SU-DHL-6 (cell line): ENCODE results near the gene MCMBP.

Experiments
- EZH2phosphoT487 ChIP-seq: fragments of 200-600 bp; sonication (generic), shearing (Covaris generic); conservative IDR thresholded peaks from 2 replicates; pipeline ENCODE4 v1.6.1; 2018; ENCODE audit warnings: mild to moderate bottlenecking, antibody characterized with exemption, low read length, moderate library complexity, mixed read lengths
- TF ChIP-seq, protein P1 (sequence below): fragments of 200-600 bp; sonication (generic); IDR thresholded peaks from one replicate; pipeline ENCODE4 v1.5.1; 2017; ENCODE audit warnings: antibody characterized with exemption, mild to moderate bottlenecking, low read length, moderate library complexity; ENCODE audit not compliant: insufficient read depth, poor library complexity, severe bottlenecking

GRCh38 chr10:119811122-119811521 lies 61.5 kb downstream of the MCMBP start:
- no peak for TF ChIP-seq EZH2phosphoT487
- TF ChIP-seq, protein P1, sequence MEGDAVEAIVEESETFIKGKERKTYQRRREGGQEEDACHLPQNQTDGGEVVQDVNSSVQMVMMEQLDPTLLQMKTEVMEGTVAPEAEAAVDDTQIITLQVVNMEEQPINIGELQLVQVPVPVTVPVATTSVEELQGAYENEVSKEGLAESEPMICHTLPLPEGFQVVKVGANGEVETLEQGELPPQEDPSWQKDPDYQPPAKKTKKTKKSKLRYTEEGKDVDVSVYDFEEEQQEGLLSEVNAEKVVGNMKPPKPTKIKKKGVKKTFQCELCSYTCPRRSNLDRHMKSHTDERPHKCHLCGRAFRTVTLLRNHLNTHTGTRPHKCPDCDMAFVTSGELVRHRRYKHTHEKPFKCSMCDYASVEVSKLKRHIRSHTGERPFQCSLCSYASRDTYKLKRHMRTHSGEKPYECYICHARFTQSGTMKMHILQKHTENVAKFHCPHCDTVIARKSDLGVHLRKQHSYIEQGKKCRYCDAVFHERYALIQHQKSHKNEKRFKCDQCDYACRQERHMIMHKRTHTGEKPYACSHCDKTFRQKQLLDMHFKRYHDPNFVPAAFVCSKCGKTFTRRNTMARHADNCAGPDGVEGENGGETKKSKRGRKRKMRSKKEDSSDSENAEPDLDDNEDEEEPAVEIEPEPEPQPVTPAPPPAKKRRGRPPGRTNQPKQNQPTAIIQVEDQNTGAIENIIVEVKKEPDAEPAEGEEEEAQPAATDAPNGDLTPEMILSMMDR: no peak
